Neural progenitor cell (in vitro differentiated cells): ENCODE results near the gene IFITM10.
A peak's percentile ranks its signal among the peaks of the same experiment; 100 is the strongest.

Source experiments
- EZH2 ChIP-seq: fragments of 200-600 bp; sonication (generic); IDR thresholded peaks from 2 replicates; pipeline ENCODE4 v1.6.1; 2017; ENCODE audit warnings: antibody characterized with exemption, mild to moderate bottlenecking, moderate library complexity
- EZH2phosphoT487 ChIP-seq: fragments of 200-600 bp; sonication (generic); IDR thresholded peaks from 2 replicates; pipeline ENCODE4 v1.6.1; 2017; ENCODE audit warnings: antibody characterized with exemption
- TF ChIP-seq, protein P1 (sequence below): fragments of 200-600 bp; sonication (generic); IDR thresholded peaks from 2 replicates; pipeline ENCODE4 v1.5.1; 2017; ENCODE audit warnings: antibody characterized with exemption, mild to moderate bottlenecking

DNA sequence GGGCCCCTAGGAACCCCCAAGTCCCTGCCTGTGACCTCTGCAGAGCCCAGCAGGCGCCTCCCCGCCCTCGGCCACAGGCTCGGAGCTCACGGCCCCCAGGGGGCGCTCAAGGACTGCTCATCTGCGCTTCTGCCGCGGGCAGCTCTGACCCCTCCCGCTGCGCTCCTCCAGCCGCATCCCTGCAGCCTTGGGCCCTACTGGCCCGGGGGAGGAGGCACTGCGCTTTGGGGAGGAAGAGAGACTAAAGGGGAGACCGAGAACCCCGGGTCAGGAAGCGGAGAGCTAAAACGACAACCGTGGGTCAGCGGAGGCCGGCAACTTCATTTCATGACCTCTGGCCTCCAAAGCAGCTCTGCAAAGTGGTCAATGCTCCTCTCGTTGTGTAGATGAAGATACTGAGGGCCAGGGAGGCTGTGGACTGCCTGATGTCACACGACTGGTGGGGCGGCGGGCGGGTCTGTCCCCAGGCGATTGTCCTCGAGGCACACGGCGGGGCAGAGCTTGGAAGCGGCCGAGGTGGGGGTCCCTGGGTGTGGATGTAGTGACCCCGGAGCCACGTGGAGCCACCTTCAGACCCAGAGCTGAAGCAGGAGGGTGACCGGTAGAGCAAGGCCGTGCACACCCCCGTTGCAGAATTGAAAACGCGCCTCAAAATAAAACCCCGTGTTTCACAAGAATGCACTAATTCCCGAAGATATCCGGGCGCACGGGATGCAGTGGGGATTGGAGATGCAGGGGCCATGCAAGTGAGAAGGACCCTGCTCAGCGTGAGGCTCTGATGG, 56.1 kb downstream of the IFITM10 start:
- TF ChIP-seq, protein P1, sequence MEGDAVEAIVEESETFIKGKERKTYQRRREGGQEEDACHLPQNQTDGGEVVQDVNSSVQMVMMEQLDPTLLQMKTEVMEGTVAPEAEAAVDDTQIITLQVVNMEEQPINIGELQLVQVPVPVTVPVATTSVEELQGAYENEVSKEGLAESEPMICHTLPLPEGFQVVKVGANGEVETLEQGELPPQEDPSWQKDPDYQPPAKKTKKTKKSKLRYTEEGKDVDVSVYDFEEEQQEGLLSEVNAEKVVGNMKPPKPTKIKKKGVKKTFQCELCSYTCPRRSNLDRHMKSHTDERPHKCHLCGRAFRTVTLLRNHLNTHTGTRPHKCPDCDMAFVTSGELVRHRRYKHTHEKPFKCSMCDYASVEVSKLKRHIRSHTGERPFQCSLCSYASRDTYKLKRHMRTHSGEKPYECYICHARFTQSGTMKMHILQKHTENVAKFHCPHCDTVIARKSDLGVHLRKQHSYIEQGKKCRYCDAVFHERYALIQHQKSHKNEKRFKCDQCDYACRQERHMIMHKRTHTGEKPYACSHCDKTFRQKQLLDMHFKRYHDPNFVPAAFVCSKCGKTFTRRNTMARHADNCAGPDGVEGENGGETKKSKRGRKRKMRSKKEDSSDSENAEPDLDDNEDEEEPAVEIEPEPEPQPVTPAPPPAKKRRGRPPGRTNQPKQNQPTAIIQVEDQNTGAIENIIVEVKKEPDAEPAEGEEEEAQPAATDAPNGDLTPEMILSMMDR = peak; percentile 95
- TF ChIP-seq EZH2phosphoT487 (no peak), EZH2 (no peak)
